Measurements from ENCODE around the gene AHDC1.

DNA sequence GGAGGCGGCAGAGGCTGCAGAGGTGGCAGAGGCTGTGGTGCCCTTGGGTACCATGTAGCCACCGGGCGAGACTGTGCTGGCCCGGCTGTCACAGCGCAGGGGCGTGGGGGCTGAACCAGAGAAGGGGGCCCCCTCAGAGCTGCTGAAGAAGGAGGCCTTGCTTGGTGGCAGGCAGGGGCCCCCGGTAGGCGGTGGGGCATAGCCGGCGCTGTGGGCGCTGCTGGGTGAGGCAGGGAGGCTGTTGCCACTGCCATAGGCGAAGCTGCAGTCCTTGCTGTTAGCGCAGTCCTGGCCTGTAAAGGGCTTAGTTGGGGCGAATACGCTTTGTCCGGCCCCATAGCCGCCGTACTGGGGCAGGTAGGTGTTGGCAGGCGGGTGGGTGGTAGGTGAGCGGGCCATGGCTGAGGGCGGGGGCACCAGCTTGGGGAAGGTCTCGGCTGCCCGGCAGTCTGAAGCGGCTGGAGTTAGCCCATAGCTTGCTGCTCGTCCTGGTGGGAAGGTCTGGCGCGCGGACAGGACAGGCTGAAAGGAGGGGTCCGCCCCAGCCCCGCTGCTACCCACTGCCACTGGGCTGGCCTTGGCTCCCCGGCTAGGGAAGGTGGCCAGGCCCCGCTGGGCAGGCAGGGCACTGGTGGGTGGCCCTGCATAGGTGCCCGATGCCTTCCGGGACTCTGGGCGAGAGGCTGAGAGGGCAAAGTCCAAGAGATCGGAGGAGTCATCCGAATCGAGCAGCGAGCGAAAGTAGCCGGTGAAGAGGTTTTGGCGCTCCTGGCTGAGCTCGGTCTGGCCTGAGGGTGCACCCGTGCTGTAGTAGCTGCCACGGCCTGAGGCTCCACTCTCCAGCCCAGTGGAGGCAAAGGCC is 54.9 kb downstream of the AHDC1 start:
- no peak for TF ChIP-seq CTCF (IDR thresholded peaks at IDR 0.05)
- TF ChIP-seq POLR2A (IDR thresholded peaks at IDR 0.05; ENCODE audit: low read length) = no peak
- TF ChIP-seq REST (IDR thresholded peaks at IDR 0.05) = no peak
- TF ChIP-seq RCOR1 (IDR thresholded peaks at IDR 0.05; ENCODE audit: low read depth, low read length) = no peak

Measured in A549 (cell line).